Breast epithelium (tissue), 4 donors: ENCODE data around the gene MAT1A. TPM values are rescaled to one million over a fixed set of nuclear protein-coding genes. Genes with fewer than 3 reads are reported as not detected.

Experiments
- DNase-seq, 2 donors: peaks; one replicate each; pipeline ENCODE4 v3.0.0-alpha.2; 2019; ENCODE audit warnings: low spot score in 2 of 2
- H3K27ac ChIP-seq, 2 donors: fragments of 200-600 bp; sonication (generic) in 1 of 2; one replicate each; pipeline ENCODE4 v1.5.1; 2016 to 2019; ENCODE audit warnings: mild to moderate bottlenecking in 1 of 2
- H3K27me3 ChIP-seq, 2 donors: fragments of 200-600 bp; sonication (generic) in 1 of 2; one replicate each; pipeline versions ENCODE4 v1.5.1 to v1.6.0; 2017 to 2019; ENCODE audit warnings: control low read depth in 1 of 2, mild to moderate bottlenecking in 1 of 2
- H3K36me3 ChIP-seq: fragments of 200-600 bp; one replicate; pipeline ENCODE4 v1.5.1; 2019
- H3K4me1 ChIP-seq, 2 donors: fragments of 200-600 bp; sonication (generic); one replicate each; pipeline ENCODE4 v1.5.1; 2016 to 2019; ENCODE audit warnings: control low read depth in 1 of 2
- H3K4me3 ChIP-seq, 3 donors: fragments of 200-600 bp; sonication (generic); 1 replicate in 2 of 3; 2 replicates in 1 of 3; pipeline ENCODE4 v1.5.1; 2016 to 2019; ENCODE audit warnings: mild to moderate bottlenecking in 3 of 3, moderate library complexity in 2 of 3
- H3K9me3 ChIP-seq, 2 donors: fragments of 200-600 bp; sonication (generic) in 1 of 2; one replicate each; pipeline ENCODE4 v1.5.1; 2016 to 2019; ENCODE audit warnings: control low read depth in 1 of 2
- POLR2A ChIP-seq: fragments of 450-650 bp; IDR thresholded peaks from one replicate; pipeline ENCODE4 v1.6.1; 2016; ENCODE audit warnings: antibody characterized with exemption, mild to moderate bottlenecking, moderate library complexity
- POLR2AphosphoS5 ChIP-seq, 3 donors: sonication (generic); formaldehyde crosslinking; IDR thresholded peaks; one replicate each; pipeline ENCODE4 v1.6.1; 2017; ENCODE audit warnings: antibody characterized with exemption in 3 of 3
- intact Hi-C: fragments of 100-400 bp; cut with DNase I; formaldehyde crosslinking; loops from one replicate; pipeline ENCODE4 v1.15.1; 2023; ENCODE audit warnings: low total_unique reads
- total RNA-seq, 3 donors: library from RNA; depleted of rRNA; stranded (reverse); fragments of >200 nt; gene quantifications; one replicate each; pipeline ENCODE4 v1.1.0, GENCODE V29; 2016
- TF ChIP-seq, protein P1 (sequence below), 3 donors: fragments of 450-650 bp; IDR thresholded peaks; one replicate each; pipeline ENCODE4 v1.5.1; 2016 to 2017; ENCODE audit warnings: antibody characterized with exemption in 3 of 3, mild to moderate bottlenecking in 3 of 3, moderate library complexity in 3 of 3

Gene MAT1A
- total RNA-seq, 3 donors from 2014 or later = 0.29 to 0.98 TPM; not detected in 1

DNA sequence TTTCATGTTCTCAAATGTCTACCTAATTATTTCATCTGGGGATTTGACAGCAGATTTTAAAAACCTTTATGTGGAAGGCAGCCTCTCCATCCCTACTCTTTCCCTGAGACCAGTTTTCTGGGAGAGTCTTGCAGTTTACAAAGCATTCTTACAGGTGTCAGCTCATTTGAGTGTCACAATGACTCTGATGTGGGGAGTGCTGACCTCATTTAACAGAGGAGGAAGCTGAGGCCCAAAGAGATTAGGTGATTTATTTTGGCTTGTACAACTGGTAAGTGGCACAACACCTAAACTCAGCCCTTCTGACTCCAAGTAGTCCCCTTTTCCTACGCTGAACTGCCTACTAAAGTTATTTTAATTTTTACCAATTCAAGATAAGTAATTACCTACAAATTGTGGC lies 33.3 kb upstream of the MAT1A start:
- Histone ChIP-seq H3K27me3 (no peaks in the 10 kb centered on the region), H3K4me3 (no peak overlapping the region), H3K27ac (peak overlapping the region in 1 of 2 donors; percentile 14), H3K9me3 (no peaks in the 10 kb centered on the region), H3K36me3 (no peaks in the 10 kb centered on the region), H3K4me1 (no peaks in the 10 kb centered on the region)
- DNase-seq = no peak
- TF ChIP-seq POLR2AphosphoS5 (IDR thresholded peaks at IDR 0.05) (no peak), POLR2A (no peak)
- TF ChIP-seq, protein P1, sequence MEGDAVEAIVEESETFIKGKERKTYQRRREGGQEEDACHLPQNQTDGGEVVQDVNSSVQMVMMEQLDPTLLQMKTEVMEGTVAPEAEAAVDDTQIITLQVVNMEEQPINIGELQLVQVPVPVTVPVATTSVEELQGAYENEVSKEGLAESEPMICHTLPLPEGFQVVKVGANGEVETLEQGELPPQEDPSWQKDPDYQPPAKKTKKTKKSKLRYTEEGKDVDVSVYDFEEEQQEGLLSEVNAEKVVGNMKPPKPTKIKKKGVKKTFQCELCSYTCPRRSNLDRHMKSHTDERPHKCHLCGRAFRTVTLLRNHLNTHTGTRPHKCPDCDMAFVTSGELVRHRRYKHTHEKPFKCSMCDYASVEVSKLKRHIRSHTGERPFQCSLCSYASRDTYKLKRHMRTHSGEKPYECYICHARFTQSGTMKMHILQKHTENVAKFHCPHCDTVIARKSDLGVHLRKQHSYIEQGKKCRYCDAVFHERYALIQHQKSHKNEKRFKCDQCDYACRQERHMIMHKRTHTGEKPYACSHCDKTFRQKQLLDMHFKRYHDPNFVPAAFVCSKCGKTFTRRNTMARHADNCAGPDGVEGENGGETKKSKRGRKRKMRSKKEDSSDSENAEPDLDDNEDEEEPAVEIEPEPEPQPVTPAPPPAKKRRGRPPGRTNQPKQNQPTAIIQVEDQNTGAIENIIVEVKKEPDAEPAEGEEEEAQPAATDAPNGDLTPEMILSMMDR (IDR thresholded peaks at IDR 0.05) = no peak
- intact Hi-C loops = no loop called here

DNA sequence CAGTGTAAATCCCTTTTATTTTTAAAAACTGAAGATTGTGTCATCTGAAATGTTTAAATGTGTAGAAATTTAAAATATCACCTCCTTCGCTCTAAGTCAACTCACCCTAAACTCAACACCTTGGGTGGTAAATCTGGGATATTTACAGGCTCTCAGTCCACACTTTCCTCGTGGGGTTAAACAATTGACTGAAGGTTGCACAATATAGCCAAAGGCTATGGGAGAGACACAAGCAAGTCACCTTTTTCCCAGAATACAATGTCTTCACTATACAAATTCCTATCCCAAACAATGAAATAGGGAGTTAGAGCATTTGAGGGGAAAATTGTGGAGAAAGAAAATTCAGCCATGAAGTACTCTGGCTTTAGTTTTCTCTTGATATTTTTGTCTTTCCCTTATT lies 32.7 kb upstream of the MAT1A start:
- TF ChIP-seq POLR2AphosphoS5 (IDR thresholded peaks at IDR 0.05) (no peak), POLR2A (no peak)
- TF ChIP-seq, protein P1 (IDR thresholded peaks at IDR 0.05) = no peak

DNA sequence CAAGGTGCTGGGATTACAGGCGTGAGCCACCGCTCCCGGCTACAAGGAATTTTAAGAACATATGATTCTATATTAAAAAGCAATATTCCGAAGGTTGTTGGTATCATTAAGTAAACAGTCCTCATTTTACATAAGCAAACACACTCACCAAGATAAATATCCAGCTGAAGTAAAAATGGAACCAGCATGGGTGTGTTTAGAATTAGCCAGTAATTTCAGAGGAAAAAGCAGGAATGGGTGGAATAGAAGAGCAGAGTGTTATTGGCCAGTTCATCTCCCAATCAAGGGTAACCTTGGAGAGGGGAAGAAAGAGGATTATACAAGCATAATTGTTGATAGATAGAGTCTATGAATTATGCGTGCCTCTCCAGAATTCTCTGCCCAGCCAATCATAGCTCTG lies 31.7 kb upstream of the MAT1A start:
- H3K27ac ChIP-seq = no peak overlapping the region
- no peak overlapping the region for H3K4me3 ChIP-seq
- no peaks in the 10 kb centered on the region for H3K9me3 ChIP-seq
- intact Hi-C loops = no loop called here
- TF ChIP-seq POLR2AphosphoS5 (IDR thresholded peaks at IDR 0.05) (no peak), POLR2A (no peak)
- TF ChIP-seq, protein P1 (IDR thresholded peaks at IDR 0.05) = no peak
- no peaks in the 10 kb centered on the region for H3K36me3 ChIP-seq
- H3K4me1 ChIP-seq = no peaks in the 10 kb centered on the region
- no peak for DNase-seq
- H3K27me3 ChIP-seq = no peaks in the 10 kb centered on the region

More for the DNA sequence above, 32.7 kb upstream of the MAT1A start:
- intact Hi-C loops = no loop called here
- Histone ChIP-seq H3K27me3 (no peaks in the 10 kb centered on the region), H3K36me3 (no peaks in the 10 kb centered on the region), H3K27ac (no peak overlapping the region), H3K4me3 (no peak overlapping the region), H3K9me3 (no peaks in the 10 kb centered on the region), H3K4me1 (no peaks in the 10 kb centered on the region)
- no peak for DNase-seq

DNA sequence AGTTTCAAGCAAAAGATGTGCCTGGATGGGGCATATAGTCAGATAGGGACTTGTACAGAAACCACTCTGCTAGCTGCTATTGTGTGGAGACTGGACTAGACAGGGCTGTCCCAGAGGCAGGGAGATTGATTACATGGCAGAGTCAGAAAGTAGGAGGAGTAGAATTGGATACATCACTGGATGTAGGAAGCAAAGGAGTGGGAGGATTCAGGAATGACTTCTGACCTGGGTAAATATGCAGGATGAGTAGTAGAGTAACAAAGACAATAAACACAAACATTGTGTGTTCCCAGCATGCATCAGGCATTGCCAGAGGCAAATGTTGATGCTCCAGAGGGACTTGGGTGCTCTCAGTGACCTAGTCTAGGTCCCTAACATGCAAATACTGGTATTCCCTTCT lies 30.9 kb upstream of the MAT1A start:
- intact Hi-C loops = no loop called here

DNA sequence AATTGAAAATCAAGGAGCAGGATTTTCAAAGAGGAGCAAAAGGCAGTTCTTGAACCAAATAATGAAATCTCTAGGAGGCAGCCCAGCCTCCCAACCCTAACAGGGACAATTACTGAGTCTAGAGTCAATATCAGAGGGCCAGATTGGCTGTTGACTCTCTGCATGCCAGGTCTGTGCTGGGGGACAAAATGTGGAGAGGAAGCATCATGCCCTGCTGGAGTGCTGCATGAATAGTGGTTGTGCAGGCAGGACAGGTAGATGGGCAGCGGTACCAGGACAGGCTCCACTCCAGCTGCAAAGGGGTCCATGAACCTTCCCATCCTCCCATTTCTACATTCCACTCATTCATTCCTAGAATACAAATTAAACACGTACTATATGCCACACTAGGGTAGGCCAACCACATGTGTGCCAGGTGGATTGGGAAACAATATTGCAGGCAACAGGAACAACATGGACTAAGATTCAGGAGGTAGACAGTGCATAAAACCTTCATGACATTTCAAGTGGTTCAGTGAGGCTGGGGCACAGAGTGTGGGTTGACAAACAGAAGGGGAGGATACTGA lies 30.4 kb upstream of the MAT1A start:
- no peaks in the 10 kb centered on the region for H3K27me3 ChIP-seq
- TF ChIP-seq, protein P1 (IDR thresholded peaks at IDR 0.05) = no peak
- TF ChIP-seq POLR2A (no peak), POLR2AphosphoS5 (IDR thresholded peaks at IDR 0.05) (no peak)
- H3K36me3 ChIP-seq = no peaks in the 10 kb centered on the region
- H3K27ac ChIP-seq = no peak overlapping the region
- H3K9me3 ChIP-seq = no peaks in the 10 kb centered on the region
- H3K4me1 ChIP-seq = no peaks in the 10 kb centered on the region
- DNase-seq = no peak
- intact Hi-C loops = loop anchor here (10.0 kb wide), 1 partner anchor 985 kb away; no protein-coding TSS in a partner anchor
- H3K4me3 ChIP-seq = no peak overlapping the region

More for the DNA sequence above, 30.9 kb upstream of the MAT1A start:
- TF ChIP-seq, protein P1 (IDR thresholded peaks at IDR 0.05) = no peak
- no peak for TF ChIP-seq POLR2AphosphoS5 (IDR thresholded peaks at IDR 0.05)
- TF ChIP-seq POLR2A = no peak
- Histone ChIP-seq H3K4me3 (no peak overlapping the region), H3K36me3 (no peaks in the 10 kb centered on the region), H3K9me3 (no peaks in the 10 kb centered on the region), H3K27me3 (no peaks in the 10 kb centered on the region), H3K27ac (no peak overlapping the region), H3K4me1 (no peaks in the 10 kb centered on the region)
- DNase-seq = no peak
